Measurements from ENCODE around the gene OR4N5. TPM values are rescaled to one million over a fixed set of nuclear protein-coding genes. Genes with fewer than 3 reads are reported as not detected.

Gene OR4N5
- total RNA-seq, 4 donors from 2014 or later: not detected

GRCh38 chr14:20112321-20112720, 26.3 kb upstream of the OR4N5 start:
- intact Hi-C loops (cut with DNase I; ENCODE audit: low total_unique reads): no loop called here
- TF ChIP-seq CTCF (IDR thresholded peaks at IDR 0.05) (no peak), POLR2A (IDR thresholded peaks at IDR 0.05) (no peak)
- Histone ChIP-seq H3K4me3 (no peak overlapping the region), H3K36me3 (no peaks in the 10 kb centered on the region), H3K27me3 (no peaks in the 10 kb centered on the region), H3K27ac (no peak overlapping the region), H3K4me1 (no peaks in the 10 kb centered on the region), H3K9me3 (no peaks in the 10 kb centered on the region)
- no peak for DNase-seq

GRCh38 chr14:20116748-20117147, 21.9 kb upstream of the OR4N5 start:
- TF ChIP-seq CTCF (IDR thresholded peaks at IDR 0.05) (no peak), POLR2A (IDR thresholded peaks at IDR 0.05) (no peak)
- Histone ChIP-seq H3K36me3 (no peaks in the 10 kb centered on the region), H3K9me3 (peaks cover 0 to 10% of the 10 kb centered on the region in 2 donors), H3K4me1 (no peaks in the 10 kb centered on the region), H3K27me3 (no peaks in the 10 kb centered on the region), H3K27ac (no peak overlapping the region), H3K4me3 (no peak overlapping the region)
- no peak for DNase-seq
- intact Hi-C loops (cut with DNase I; ENCODE audit: low total_unique reads): no loop called here

- Histone ChIP-seq H3K9me3 (peaks cover 0 to 10% of the 10 kb centered on the region in 2 donors), H3K4me1 (no peaks in the 10 kb centered on the region), H3K36me3 (no peaks in the 10 kb centered on the region), H3K27me3 (no peaks in the 10 kb centered on the region), H3K27ac (no peak overlapping the region), H3K4me3 (no peak overlapping the region)
- intact Hi-C loops (cut with DNase I; ENCODE audit: low total_unique reads): no loop called here
- DNase-seq: no peak
- TF ChIP-seq POLR2A (IDR thresholded peaks at IDR 0.05): no peak
- no peak for TF ChIP-seq CTCF (IDR thresholded peaks at IDR 0.05)
Observed at GRCh38 chr14:20118795-20119194, 19.8 kb upstream of the OR4N5 start.

- Histone ChIP-seq H3K9me3 (no peaks in the 10 kb centered on the region), H3K27me3 (no peaks in the 10 kb centered on the region), H3K4me3 (no peak overlapping the region), H3K4me1 (no peaks in the 10 kb centered on the region), H3K27ac (no peak overlapping the region), H3K36me3 (no peaks in the 10 kb centered on the region)
- intact Hi-C loops (cut with DNase I; ENCODE audit: low total_unique reads): no loop called here
- DNase-seq: no peak
- TF ChIP-seq CTCF (IDR thresholded peaks at IDR 0.05) (no peak), POLR2A (IDR thresholded peaks at IDR 0.05) (no peak)
Observed at GRCh38 chr14:20143911-20144310, 5.3 kb downstream of the OR4N5 start.

GRCh38 chr14:20144820-20145219, 6.2 kb downstream of the OR4N5 start:
- Histone ChIP-seq H3K27ac (no peak overlapping the region), H3K27me3 (no peaks in the 10 kb centered on the region), H3K4me3 (no peak overlapping the region), H3K9me3 (no peaks in the 10 kb centered on the region), H3K36me3 (no peaks in the 10 kb centered on the region), H3K4me1 (no peaks in the 10 kb centered on the region)
- intact Hi-C loops (cut with DNase I; ENCODE audit: low total_unique reads): no loop called here
- TF ChIP-seq POLR2A (IDR thresholded peaks at IDR 0.05): no peak
- TF ChIP-seq CTCF (IDR thresholded peaks at IDR 0.05): no peak
- no peak for DNase-seq
